HG02610 (cell line): ENCODE results near the gene MED16.
"Not testable (repeated sequence)": the region's sequence is repeated elsewhere in the genome, so short reads cannot be mapped to it uniquely, and the experiment has no call there.

ENCODE experiments used
- ATAC-seq: cut with Tn5 transposase; IDR thresholded peaks from one replicate; pipeline ENCODE4 v1.9.1; 2021; ENCODE audit warnings: mild to moderate bottlenecking, moderate library complexity; ENCODE audit not compliant: unreplicated experiment

The MED16 gene

GRCh38 chr19:889662-890295 is 3.2 kb downstream of the MED16 start:
- no peak for ATAC-seq

- ATAC-seq = no peak
These were observed 4.2 kb downstream of the MED16 start for GRCh38 chr19:888581-889385.

- ATAC-seq = no peak
These were observed 5.4 kb downstream of the MED16 start for GRCh38 chr19:887599-887998.

- ATAC-seq = no peak
These were observed 5.9 kb downstream of the MED16 start for GRCh38 chr19:887072-887471.

- no peak for ATAC-seq
These were observed 7.3 kb downstream of the MED16 start for GRCh38 chr19:885536-886224.

GRCh38 chr19:884420-885211 is 8.4 kb downstream of the MED16 start:
- no peak for ATAC-seq

- ATAC-seq = no peak
These were observed 9.3 kb downstream of the MED16 start for GRCh38 chr19:883661-884211.

GRCh38 chr19:882871-883497 is 10.0 kb downstream of the MED16 start:
- no peak for ATAC-seq

- ATAC-seq = no peak
These were observed 11.5 kb downstream of the MED16 start for GRCh38 chr19:881385-882071.

- no peak for ATAC-seq
These were observed 13.1 kb downstream of the MED16 start for GRCh38 chr19:879711-880438.

GRCh38 chr19:878751-879561 is 14.0 kb downstream of the MED16 start:
- not testable (repeated sequence) for ATAC-seq

- not testable (repeated sequence) for ATAC-seq
These were observed 14.9 kb downstream of the MED16 start for GRCh38 chr19:877992-878660.

GRCh38 chr19:876780-877314 is 16.1 kb downstream of the MED16 start:
- no peak for ATAC-seq

GRCh38 chr19:876089-876488 is 16.9 kb downstream of the MED16 start:
- ATAC-seq = no peak

- no peak for ATAC-seq
These were observed 17.6 kb downstream of the MED16 start for GRCh38 chr19:875265-875879.

GRCh38 chr19:873561-874041 is 19.4 kb downstream of the MED16 start:
- ATAC-seq = no peak

- no peak for ATAC-seq
These were observed 19.9 kb downstream of the MED16 start for GRCh38 chr19:873084-873483.
